H1 (cell line): ENCODE measurements around the gene PDZD2. TPM values are rescaled to one million over a fixed set of nuclear protein-coding genes. Genes with fewer than 3 reads are reported as not detected.

Source experiments
- CTCF ChIA-PET: fragments of 300-600 bp; sonication (Branson Sonifier 250); formaldehyde crosslinking; loops from one replicate; lab custom pipeline; 2021; ENCODE audit not compliant: partially characterized antibody; lab: Charles Lee
- POLR2A ChIA-PET: fragments of 300-600 bp; sonication (Branson Sonifier 250); formaldehyde crosslinking; loops from one replicate; lab custom pipeline; 2021; ENCODE audit warnings: inconsistent platforms; ENCODE audit not compliant: partially characterized antibody; lab: Charles Lee
- DNase-seq, 2 experiments: peaks; one replicate each; pipeline versions ENCODE4 v3.0.0 to v3.0.0-alpha.2; 2010 to 2022; ENCODE audit warnings: low spot score in 2 of 2, low read depth in 1 of 2, mixed read lengths in 1 of 2
- FAIRE-seq: peaks from 2 replicates; lab custom pipeline; 2011; peaks lifted over from hg19 to GRCh38; lab: Jason Lieb, UNC
- H2AFZ ChIP-seq: 2 replicates; pipeline ENCODE4 v1.8.1; 2012; ENCODE audit warnings: low read length, inconsistent platforms
- H2AK5ac ChIP-seq: 2 replicates; pipeline ENCODE4 v1.6.1; 2013; ENCODE audit warnings: low read depth, low read length
- H2BK120ac ChIP-seq: replicated peaks from 2 replicates; pipeline ENCODE3; 2013; ENCODE audit warnings: low read depth, low read length, inconsistent platforms
- H2BK12ac ChIP-seq: 2 replicates; pipeline ENCODE4 v1.6.1; 2013; ENCODE audit warnings: low read depth, low read length
- H2BK15ac ChIP-seq: 2 replicates; pipeline ENCODE4 v1.6.1; 2013; ENCODE audit warnings: low read length
- H2BK20ac ChIP-seq: 2 replicates; pipeline ENCODE4 v1.6.1; 2013; ENCODE audit warnings: low read length
- H2BK5ac ChIP-seq: 2 replicates; pipeline ENCODE4 v1.6.1; 2013; ENCODE audit warnings: low read depth, low read length
- H3K14ac ChIP-seq: 2 replicates; pipeline ENCODE4 v1.6.1; 2013; ENCODE audit warnings: inconsistent platforms; ENCODE audit not compliant: insufficient read length
- H3K18ac ChIP-seq: 2 replicates; pipeline ENCODE4 v1.6.1; 2013; ENCODE audit warnings: low read length; ENCODE audit errors: extremely low read depth
- H3K23ac ChIP-seq: 2 replicates; pipeline ENCODE4 v1.6.1; 2013; ENCODE audit warnings: inconsistent platforms; ENCODE audit not compliant: insufficient read length
- H3K23me2 ChIP-seq: 2 replicates; pipeline ENCODE4 v1.6.1; 2013; ENCODE audit warnings: low read depth, low read length
- H3K27ac ChIP-seq: 2 replicates; pipeline ENCODE4 v1.6.1; 2011; ENCODE audit warnings: low read depth, low read length, inconsistent platforms
- H3K27me3 ChIP-seq, 4 experiments: replicated peaks in 1 of 4; 1 replicate in 1 of 4; 2 replicates in 3 of 4; pipeline versions ENCODE4 v1.6.1 to v1.8.1; 2011 to 2013; ENCODE audit warnings: low read length in 3 of 4, mild to moderate bottlenecking in 3 of 4, inconsistent platforms in 2 of 4, mixed read lengths in 2 of 4, moderate library complexity in 1 of 4; ENCODE audit not compliant: control insufficient read depth in 3 of 4, insufficient read depth in 3 of 4; ENCODE audit errors: extremely low read depth in 1 of 4
- H3K36me3 ChIP-seq, 4 experiments: 2 replicates each; pipeline versions ENCODE4 v1.6.1 to v1.8.1; 2011 to 2013; ENCODE audit warnings: mild to moderate bottlenecking in 4 of 4, low read length in 3 of 4, moderate library complexity in 2 of 4, control low read depth in 1 of 4, inconsistent platforms in 1 of 4; ENCODE audit not compliant: insufficient read depth in 4 of 4, control insufficient read depth in 2 of 4
- H3K4ac ChIP-seq: replicated peaks from 2 replicates; pipeline ENCODE3; 2013; ENCODE audit warnings: low read length, low read depth, mixed read lengths, inconsistent platforms; ENCODE audit not compliant: insufficient read length
- H3K4me1 ChIP-seq, 4 experiments: replicated peaks in 1 of 4; 1 replicate in 1 of 4; 2 replicates in 3 of 4; pipeline versions ENCODE4 v1.6.1 to v1.8.1; 2011 to 2013; ENCODE audit warnings: low read length in 3 of 4, inconsistent platforms in 2 of 4, mixed read lengths in 1 of 4; ENCODE audit not compliant: insufficient read depth in 4 of 4, control insufficient read depth in 3 of 4
- H3K4me2 ChIP-seq, 2 experiments: 2 replicates each; pipeline versions ENCODE4 v1.6.1 to v1.8.1; 2011 to 2013; ENCODE audit warnings: low read depth in 2 of 2, low read length in 2 of 2, control low read depth in 1 of 2, inconsistent platforms in 1 of 2, mild to moderate bottlenecking in 1 of 2; ENCODE audit not compliant: insufficient read depth in 1 of 2
- H3K4me3 ChIP-seq, 4 experiments: fragments of 200-600, 300-600 bp in 1 of 4; sonication (generic), shearing (Covaris generic), sonication (Bioruptor Twin) in 1 of 4; 2 replicates each; pipeline versions ENCODE4 v1.5.1 to v1.8.1; 2011 to 2016; ENCODE audit warnings: low read length in 4 of 4, low read depth in 3 of 4, control low read depth in 2 of 4, inconsistent platforms in 2 of 4, mild to moderate bottlenecking in 2 of 4, mixed read lengths in 1 of 4, moderate library complexity in 1 of 4; ENCODE audit not compliant: insufficient read depth in 2 of 4; ENCODE audit errors: extremely low read depth in 1 of 4
- H3K56ac ChIP-seq: replicated peaks from 2 replicates; pipeline ENCODE3; 2013; ENCODE audit warnings: low read depth, mild to moderate bottlenecking, mixed read lengths, low read length, inconsistent platforms; ENCODE audit not compliant: insufficient read length
- H3K79me1 ChIP-seq: 2 replicates; pipeline ENCODE4 v1.6.1; 2013; ENCODE audit warnings: low read depth, low read length, control low read depth
- H3K79me2 ChIP-seq, 2 experiments: 2 replicates each; pipeline versions ENCODE4 v1.6.1 to v1.8.1; 2012 to 2013; ENCODE audit warnings: low read length in 2 of 2, mild to moderate bottlenecking in 2 of 2, inconsistent platforms in 1 of 2; ENCODE audit not compliant: insufficient read depth in 2 of 2, control insufficient read depth in 1 of 2
- H3K9ac ChIP-seq, 4 experiments: replicated peaks in 1 of 4; 1 replicate in 1 of 4; 2 replicates in 3 of 4; pipeline versions ENCODE4 v1.6.1 to v1.8.1; 2011 to 2013; ENCODE audit warnings: low read depth in 3 of 4, low read length in 3 of 4, control low read depth in 2 of 4, mild to moderate bottlenecking in 2 of 4, moderate library complexity in 2 of 4, inconsistent platforms in 1 of 4; ENCODE audit errors: extremely low read depth in 1 of 4
- H3K9me3 ChIP-seq, 2 experiments: 2 replicates each; pipeline versions ENCODE4 v1.6.1 to v1.8.1; 2012 to 2013; ENCODE audit warnings: mild to moderate bottlenecking in 2 of 2, moderate library complexity in 2 of 2, control low read depth in 1 of 2, inconsistent platforms in 1 of 2, low read depth in 1 of 2, low read length in 1 of 2, mixed read lengths in 1 of 2; ENCODE audit not compliant: insufficient read depth in 2 of 2
- H4K20me1 ChIP-seq, 2 experiments: replicated peaks in 1 of 2; 2 replicates each; pipeline versions ENCODE3 to v1.8.1; 2011 to 2013; ENCODE audit warnings: inconsistent platforms in 2 of 2, low read length in 2 of 2, mild to moderate bottlenecking in 1 of 2; ENCODE audit not compliant: insufficient read depth in 2 of 2, control insufficient read depth in 1 of 2
- H4K5ac ChIP-seq: 2 replicates; pipeline ENCODE4 v1.6.1; 2013; ENCODE audit warnings: low read length, low read depth, mixed read lengths, inconsistent platforms; ENCODE audit not compliant: insufficient read length
- H4K8ac ChIP-seq: 2 replicates; pipeline ENCODE4 v1.8.0; 2013; ENCODE audit warnings: mild to moderate bottlenecking, moderate library complexity, low read length, inconsistent platforms; ENCODE audit not compliant: insufficient read depth; ENCODE audit errors: extremely low read depth
- H4K91ac ChIP-seq: replicated peaks from 2 replicates; pipeline ENCODE3; 2013; ENCODE audit warnings: low read length, mixed read lengths, inconsistent platforms; ENCODE audit not compliant: insufficient read length
- ASH2L ChIP-seq: fragments of 200-600, 300-600 bp; sonication (generic); IDR thresholded peaks from one replicate; pipeline ENCODE4 v1.7.1; 2017; ENCODE audit warnings: low read length
- EZH2 ChIP-seq: fragments of 200-600 bp; sonication (generic); IDR thresholded peaks from 2 replicates; pipeline ENCODE4 v1.7.1; 2012; ENCODE audit warnings: low read depth, mild to moderate bottlenecking, moderate library complexity, low read length, inconsistent platforms; ENCODE audit not compliant: severe bottlenecking
- KDM4A ChIP-seq: IDR thresholded peaks from one replicate; pipeline ENCODE4 v1.7.1; 2012; ENCODE audit warnings: low read depth, mild to moderate bottlenecking, moderate library complexity, low read length, inconsistent platforms; ENCODE audit not compliant: severe bottlenecking
- RXRA ChIP-seq: IDR thresholded peaks from 2 replicates; pipeline ENCODE4 v1.6.1; 2011; ENCODE audit warnings: low read depth, mild to moderate bottlenecking, low read length, moderate library complexity; ENCODE audit not compliant: insufficient read depth
- SAP30 ChIP-seq: fragments of 300-600 bp; sonication (generic); IDR thresholded peaks from 2 replicates; pipeline ENCODE4 v1.7.1; 2012; ENCODE audit warnings: low read length, moderate library complexity, mild to moderate bottlenecking, inconsistent platforms; ENCODE audit not compliant: insufficient read depth, insufficient replicate concordance
- TCF12 ChIP-seq: IDR thresholded peaks from 2 replicates; pipeline ENCODE4 v1.6.1; 2011; ENCODE audit warnings: low read depth, mild to moderate bottlenecking, low read length
- WGBS, 2 experiments: shearing (Covaris generic) in 1 of 2; methylation state at CpG; one replicate each; pipeline versions ENCODE4 v1.1.6 to v1.1.7; 2013 to 2015; ENCODE audit warnings: low lambda C conversion rate in 2 of 2, mixed read lengths in 2 of 2, inconsistent platforms in 1 of 2, low coverage in 1 of 2, missing lambda C conversion rate in 1 of 2; ENCODE audit not compliant: insufficient replicate concordance in 2 of 2, insufficient coverage in 1 of 2, insufficient read length in 1 of 2; ENCODE audit errors: extremely low coverage in 1 of 2, missing lambda C conversion rate in 1 of 2; 5-methylcytosine and 5-hydroxymethylcytosine counted together
- polyA plus RNA-seq, 7 experiments: library from polyadenylated mRNA; depleted of rRNA in 3 of 7; stranded (reverse) in 5 of 7; unstranded in 2 of 7; fragments of >200 nt in 5 of 7; fragments of 200-250 nt in 2 of 7; gene quantifications; 1 replicate in 5 of 7; 2 replicates in 1 of 7; 4 replicates in 1 of 7; pipeline versions ENCODE4 v1.2.1 to v1.2.3, GENCODE V29; 2011 to 2013; ENCODE audit warnings: missing spikeins in 2 of 7, mixed read lengths in 2 of 7
- total RNA-seq: library from RNA; stranded (reverse); fragmentation: NEBNext Ultra II Directional; extraction: Animal tissue kit (Norgen Biotek cat#: 25700); gene quantifications from 2 replicates; pipeline ENCODE4 v1.2.1, GENCODE V29; 2021
- TF ChIP-seq, protein P1 (sequence below): IDR thresholded peaks from 2 replicates; pipeline ENCODE4 v1.6.1; 2011; ENCODE audit warnings: low read depth, mild to moderate bottlenecking, low read length; ENCODE audit not compliant: insufficient read depth

PDZD2 gene
- total and polyA plus RNA-seq, 2 of the 8 experiments (the other 6 are each of a cell fraction or from before 2014, with no cell fraction given), result 1.2 to 6.8 TPM

DNA sequence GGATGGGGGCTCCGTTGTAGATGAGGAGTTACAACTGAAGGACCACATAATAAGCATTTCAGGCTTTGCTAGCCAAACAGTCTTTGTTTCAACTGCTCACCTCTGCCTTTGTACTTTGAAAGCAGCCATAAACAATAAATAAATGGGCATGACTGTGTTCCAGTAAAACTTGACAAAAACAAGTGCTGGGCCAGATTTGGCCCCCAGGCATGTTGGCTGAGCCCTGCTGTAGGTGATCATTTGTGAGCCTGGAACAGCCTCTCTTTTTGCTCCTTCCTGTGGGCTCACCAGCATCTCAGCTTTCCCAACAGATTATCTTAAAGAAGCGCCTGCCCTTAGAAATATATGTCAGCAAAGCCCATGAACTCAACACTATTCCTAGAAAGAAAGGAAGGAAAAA lies 385.8 kb downstream of the PDZD2 start:
- ChIA-PET POLR2A (no interaction called here), CTCF (interaction anchor here (0.9 kb wide), 1 partner anchor 15 kb away, joined by 3 read pairs; no protein-coding TSS in a partner anchor)
- Histone ChIP-seq H2AK5ac (no peak overlapping the region), H3K56ac (no peak overlapping the region), H2BK12ac (no peak overlapping the region), H3K23ac (no peak overlapping the region), H3K9ac (no peak overlapping the region), H3K4me3 (no peak overlapping the region), H2AFZ (no peak overlapping the region), H3K79me2 (no peaks in the 10 kb centered on the region), H2BK20ac (no peak overlapping the region), H3K27me3 (no peaks in the 10 kb centered on the region), H3K36me3 (no peaks in the 10 kb centered on the region), H3K79me1 (no peaks in the 10 kb centered on the region), H3K4ac (no peak overlapping the region), H2BK5ac (no peak overlapping the region), H3K9me3 (no peaks in the 10 kb centered on the region), H3K18ac (no peak overlapping the region), H3K4me1 (peaks cover 0 to 9% (median 5%) of the 10 kb centered on the region in 4 experiments; a peak in 5 of 7 replicates), H4K20me1 (no peaks in the 10 kb centered on the region), H4K8ac (no peak overlapping the region), H3K27ac (no peak overlapping the region), H2BK15ac (no peak overlapping the region), H3K23me2 (no peaks in the 10 kb centered on the region), H3K14ac (no peak overlapping the region), H4K5ac (no peak overlapping the region), H3K4me2 (no peak overlapping the region), H2BK120ac (no peak overlapping the region), H4K91ac (no peak overlapping the region)
- FAIRE-seq, result no peak
- 80% methylated on average over 1 of the region's 2 CpGs; no CpG with 5 or more reads in 1 of the 2 experiments for WGBS, 2 experiments
- TF ChIP-seq KDM4A, result no peak
- no peak for TF ChIP-seq EZH2
- no peak for TF ChIP-seq SAP30
- TF ChIP-seq RXRA, result no peak
- TF ChIP-seq, protein P1, sequence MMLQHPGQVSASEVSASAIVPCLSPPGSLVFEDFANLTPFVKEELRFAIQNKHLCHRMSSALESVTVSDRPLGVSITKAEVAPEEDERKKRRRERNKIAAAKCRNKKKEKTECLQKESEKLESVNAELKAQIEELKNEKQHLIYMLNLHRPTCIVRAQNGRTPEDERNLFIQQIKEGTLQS, result no peak
- TF ChIP-seq TCF12, result no peak
- TF ChIP-seq ASH2L, result no peak
- DNase-seq, result no peak
